AG04450 (cell line): Measurements from ENCODE around the gene DENND1C. TPM values are rescaled to one million over a fixed set of nuclear protein-coding genes. Genes with fewer than 3 reads are reported as not detected.

Experiments
- CTCF ChIA-PET: fragments of 300-600, 350-600 bp; formaldehyde crosslinking; extraction: SDS; loops from one replicate; lab custom pipeline; 2022; ENCODE audit warnings: antibody characterized with exemption, inconsistent platforms; lab: Charles Lee
- POLR2A ChIA-PET: fragments of 350-600 bp; formaldehyde crosslinking; extraction: SDS; loops from one replicate; lab custom pipeline; 2021; ENCODE audit warnings: antibody characterized with exemption, inconsistent platforms; lab: Yijun Ruan, JAX
- DNase-seq: peaks from one replicate; pipeline ENCODE4 v3.0.0-alpha.2; 2011; ENCODE audit warnings: low read depth, low spot score
- H3K27ac ChIP-seq: one replicate; pipeline ENCODE4 v1.5.1; 2012; ENCODE audit warnings: low read depth, low read length, control low read depth
- H3K27me3 ChIP-seq: one replicate; pipeline ENCODE4 v1.6.0; 2012; ENCODE audit warnings: low read length; ENCODE audit not compliant: control insufficient read depth, insufficient read depth
- H3K4me3 ChIP-seq: 2 replicates; pipeline ENCODE4 v1.5.1; 2011; ENCODE audit warnings: mild to moderate bottlenecking, low read depth, low read length, control low read depth
- H3K9me3 ChIP-seq: 2 replicates; pipeline ENCODE4 v1.5.1; 2012; ENCODE audit warnings: low read length; ENCODE audit not compliant: control insufficient read depth, insufficient read depth
- polyA plus RNA-seq: library from polyadenylated mRNA; depleted of rRNA; stranded (reverse); fragments of >200 nt; gene quantifications from 2 replicates; pipeline ENCODE4 v1.2.3, GENCODE V29; 2011
- TF ChIP-seq, protein P1 (sequence below): IDR thresholded peaks from 2 replicates; pipeline ENCODE4 v1.5.1; 2011; ENCODE audit warnings: low read depth, low read length, control low read depth, inconsistent platforms

The DENND1C gene
- polyA plus RNA-seq, 1 experiment, result not detected

DNA sequence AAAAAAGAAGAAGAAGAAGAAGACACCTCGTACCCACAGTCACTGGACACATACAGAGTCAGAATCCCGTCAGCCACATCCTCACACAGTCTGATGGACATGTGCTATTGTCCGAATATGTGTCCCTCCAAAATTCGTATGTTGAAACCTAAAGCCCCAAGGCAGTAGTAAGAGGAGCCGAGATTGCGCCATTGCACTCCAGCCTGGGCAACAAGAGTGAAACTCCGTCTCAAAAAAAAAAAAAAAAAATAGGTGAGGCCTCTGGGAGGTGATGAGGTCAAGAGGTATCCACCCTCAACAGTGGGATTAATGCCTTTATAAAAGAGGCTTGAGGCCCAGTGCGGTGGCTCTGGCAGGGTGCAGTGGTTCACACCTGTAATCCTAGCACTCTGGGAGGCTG, 2.6 kb upstream of the DENND1C start:
- CTCF ChIA-PET, result no interaction called here

DNA sequence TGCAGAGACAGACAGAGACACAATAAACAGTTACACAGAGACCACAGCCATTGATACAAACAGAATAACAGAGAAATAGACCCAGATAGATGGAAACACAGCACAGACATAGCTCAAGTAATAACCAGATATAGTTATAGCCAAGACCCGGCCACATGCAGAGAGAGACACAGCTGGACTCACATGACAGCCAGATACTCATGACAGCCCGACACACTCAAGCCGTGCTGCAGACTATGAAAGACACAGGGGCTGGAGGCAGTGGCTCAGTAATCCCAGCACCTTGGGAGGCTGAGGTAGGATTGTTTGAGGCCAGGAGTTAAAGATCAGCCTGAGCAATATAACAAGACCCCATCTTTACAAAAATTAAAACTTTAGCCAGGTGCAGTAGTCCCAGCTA, 1.6 kb upstream of the DENND1C start:
- no peak overlapping the region for H3K27ac ChIP-seq
- POLR2A ChIA-PET, result no interaction called here
- peaks cover 2% of the 10 kb centered on the region; the same call in 1 of the 2 replicates for H3K9me3 ChIP-seq
- no peak for DNase-seq
- H3K4me3 ChIP-seq, result no peak overlapping the region
- CTCF ChIA-PET, result no interaction called here
- TF ChIP-seq, protein P1, sequence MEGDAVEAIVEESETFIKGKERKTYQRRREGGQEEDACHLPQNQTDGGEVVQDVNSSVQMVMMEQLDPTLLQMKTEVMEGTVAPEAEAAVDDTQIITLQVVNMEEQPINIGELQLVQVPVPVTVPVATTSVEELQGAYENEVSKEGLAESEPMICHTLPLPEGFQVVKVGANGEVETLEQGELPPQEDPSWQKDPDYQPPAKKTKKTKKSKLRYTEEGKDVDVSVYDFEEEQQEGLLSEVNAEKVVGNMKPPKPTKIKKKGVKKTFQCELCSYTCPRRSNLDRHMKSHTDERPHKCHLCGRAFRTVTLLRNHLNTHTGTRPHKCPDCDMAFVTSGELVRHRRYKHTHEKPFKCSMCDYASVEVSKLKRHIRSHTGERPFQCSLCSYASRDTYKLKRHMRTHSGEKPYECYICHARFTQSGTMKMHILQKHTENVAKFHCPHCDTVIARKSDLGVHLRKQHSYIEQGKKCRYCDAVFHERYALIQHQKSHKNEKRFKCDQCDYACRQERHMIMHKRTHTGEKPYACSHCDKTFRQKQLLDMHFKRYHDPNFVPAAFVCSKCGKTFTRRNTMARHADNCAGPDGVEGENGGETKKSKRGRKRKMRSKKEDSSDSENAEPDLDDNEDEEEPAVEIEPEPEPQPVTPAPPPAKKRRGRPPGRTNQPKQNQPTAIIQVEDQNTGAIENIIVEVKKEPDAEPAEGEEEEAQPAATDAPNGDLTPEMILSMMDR, result no peak
- no peaks in the 10 kb centered on the region for H3K27me3 ChIP-seq

More for the DNA sequence above, 2.6 kb upstream of the DENND1C start:
- Histone ChIP-seq H3K9me3 (no peaks in the 10 kb centered on the region), H3K4me3 (no peak overlapping the region), H3K27ac (no peak overlapping the region), H3K27me3 (no peaks in the 10 kb centered on the region)
- POLR2A ChIA-PET, result no interaction called here
- TF ChIP-seq, protein P1, result no peak
- DNase-seq, result no peak

DNA sequence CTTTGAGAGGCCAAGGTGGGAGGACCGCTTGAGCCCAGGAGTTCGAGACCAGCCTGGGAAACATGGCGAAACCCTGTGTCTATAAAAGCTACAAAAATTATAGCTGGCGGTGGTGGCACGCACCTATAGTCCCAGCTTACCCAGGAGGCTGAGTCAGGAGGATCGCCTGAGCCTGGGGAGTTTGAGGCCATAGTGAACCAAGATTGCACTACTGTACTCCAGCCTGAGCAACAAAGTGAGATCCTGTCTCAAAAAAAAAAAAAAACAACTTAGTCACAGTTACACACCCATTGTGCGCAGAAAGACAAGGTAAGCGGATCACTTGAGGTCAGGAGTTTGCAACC, 728 bp upstream of the DENND1C start:
- H3K27me3 ChIP-seq, result no peaks in the 10 kb centered on the region
- H3K4me3 ChIP-seq, result no peak overlapping the region
- CTCF ChIA-PET, result no interaction called here
- peaks cover 2% of the 10 kb centered on the region; the same call in 1 of the 2 replicates for H3K9me3 ChIP-seq
- H3K27ac ChIP-seq, result no peak overlapping the region
- TF ChIP-seq, protein P1, result no peak
- no peak for DNase-seq
- POLR2A ChIA-PET, result no interaction called here

DNA sequence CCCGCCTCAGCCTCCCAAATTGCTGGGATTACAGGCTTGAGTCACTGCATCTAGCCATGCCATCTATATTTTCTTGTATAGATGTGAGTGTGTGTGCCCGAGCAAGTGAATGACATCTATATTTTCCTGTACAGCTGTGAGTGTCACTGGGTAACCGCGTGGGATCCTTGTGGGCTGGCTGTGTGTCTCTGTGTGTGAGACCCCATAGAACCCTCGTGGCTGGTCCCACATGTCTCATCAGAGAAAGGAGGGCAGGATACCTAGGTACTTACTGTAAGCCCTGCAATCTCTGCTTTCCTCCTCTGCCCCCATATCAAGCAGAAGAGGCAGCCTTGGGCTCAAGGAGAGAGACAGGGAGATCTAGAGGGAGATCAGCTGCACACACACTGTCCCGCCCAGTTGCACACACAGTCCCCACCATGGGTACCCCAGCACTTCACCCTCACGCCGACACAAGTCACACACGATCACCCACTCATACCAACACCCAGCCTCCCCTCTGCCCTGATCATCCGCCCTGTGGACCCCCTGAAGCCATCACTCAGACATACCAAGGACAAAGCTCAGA, 655 bp downstream of the DENND1C start:
- POLR2A ChIA-PET, result no interaction called here
- no peak for DNase-seq
- H3K27me3 ChIP-seq, result no peaks in the 10 kb centered on the region
- TF ChIP-seq, protein P1, result no peak
- H3K4me3 ChIP-seq, result no peak overlapping the region
- peaks cover 15% of the 10 kb centered on the region for H3K9me3 ChIP-seq
- CTCF ChIA-PET, result interaction anchor here (1.1 kb wide), 1 partner anchor 382 kb away, joined by 7 read pairs; no protein-coding TSS in a partner anchor
- H3K27ac ChIP-seq, result no peak overlapping the region

DNA sequence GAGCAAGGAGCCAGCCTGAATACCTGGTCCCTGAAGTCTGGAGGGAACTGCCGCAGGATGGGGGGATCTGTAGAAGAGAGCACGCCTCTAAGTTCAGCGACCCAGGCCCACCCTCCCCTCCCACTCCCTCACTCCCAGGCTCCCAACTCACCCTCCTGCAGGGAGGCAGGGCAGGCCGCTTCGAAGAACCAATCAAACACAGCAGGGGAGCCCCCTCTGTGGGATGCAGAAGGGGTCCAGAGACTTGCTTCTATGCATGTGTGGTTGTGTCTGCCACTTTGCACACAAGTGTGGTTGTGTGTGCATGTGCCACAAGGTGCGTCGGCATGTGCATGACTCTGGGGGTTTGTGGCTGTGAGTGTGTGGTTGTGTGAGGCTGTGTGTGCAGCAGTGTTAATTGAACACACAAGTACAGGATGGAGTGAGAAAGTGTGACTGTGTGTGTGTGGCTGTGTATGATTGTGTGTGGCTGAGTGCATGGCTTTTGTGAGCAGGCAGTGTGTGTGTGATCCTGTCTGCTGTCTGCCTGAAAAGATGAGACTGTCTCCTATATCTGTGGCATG, 1.7 kb downstream of the DENND1C start:
- DNase-seq, result no peak
- Histone ChIP-seq H3K27ac (no peak overlapping the region), H3K9me3 (peaks cover 23% of the 10 kb centered on the region), H3K27me3 (peaks cover 6% of the 10 kb centered on the region), H3K4me3 (no peak overlapping the region)
- POLR2A ChIA-PET, result no interaction called here
- CTCF ChIA-PET, result no interaction called here
- TF ChIP-seq, protein P1, result no peak
